Lower leg skin (tissue), 4 donors: ENCODE data around the gene MSMP. TPM values are rescaled to one million over a fixed set of nuclear protein-coding genes. Genes with fewer than 3 reads are reported as not detected.

Experiments used
- DNase-seq, 2 donors: peaks; one replicate each; pipeline ENCODE4 v3.0.0-alpha.2; 2019; ENCODE audit warnings: low spot score in 2 of 2
- H3K4me3 ChIP-seq: fragments of 200-600 bp; sonication (generic); 2 replicates; pipeline ENCODE4 v1.5.1; 2017; ENCODE audit warnings: mild to moderate bottlenecking, low read depth; ENCODE audit not compliant: poor library complexity, severe bottlenecking
- POLR2A ChIP-seq, 2 donors: fragments of 450-650 bp; IDR thresholded peaks; one replicate each; pipeline ENCODE4 v1.6.1; 2016 to 2017; ENCODE audit warnings: antibody characterized with exemption in 2 of 2, mild to moderate bottlenecking in 1 of 2, moderate library complexity in 1 of 2
- WGBS, 2 donors: methylation state at CpG; one replicate each; pipeline ENCODE4 v1.1.5; 2018; 5-methylcytosine and 5-hydroxymethylcytosine counted together
- intact Hi-C: fragments of 100-400 bp; cut with DNase I; formaldehyde crosslinking; loops from one replicate; pipeline ENCODE4 v1.15.0; 2023; ENCODE audit warnings: low total_unique reads
- total RNA-seq, 4 donors: library from RNA; depleted of rRNA; stranded (reverse); fragments of >200 nt; gene quantifications; one replicate each; pipeline ENCODE4 v1.1.0, GENCODE V29; 2016
- TF ChIP-seq, protein P1 (sequence below), 3 donors: fragments of 450-650 bp; IDR thresholded peaks; one replicate each; pipeline ENCODE4 v1.5.1; 2016; ENCODE audit warnings: antibody characterized with exemption in 3 of 3, mild to moderate bottlenecking in 3 of 3, moderate library complexity in 2 of 3

MSMP gene
- total RNA-seq, 4 donors from 2014 or later = 0.55 to 2.8 TPM; not detected in 2

DNA sequence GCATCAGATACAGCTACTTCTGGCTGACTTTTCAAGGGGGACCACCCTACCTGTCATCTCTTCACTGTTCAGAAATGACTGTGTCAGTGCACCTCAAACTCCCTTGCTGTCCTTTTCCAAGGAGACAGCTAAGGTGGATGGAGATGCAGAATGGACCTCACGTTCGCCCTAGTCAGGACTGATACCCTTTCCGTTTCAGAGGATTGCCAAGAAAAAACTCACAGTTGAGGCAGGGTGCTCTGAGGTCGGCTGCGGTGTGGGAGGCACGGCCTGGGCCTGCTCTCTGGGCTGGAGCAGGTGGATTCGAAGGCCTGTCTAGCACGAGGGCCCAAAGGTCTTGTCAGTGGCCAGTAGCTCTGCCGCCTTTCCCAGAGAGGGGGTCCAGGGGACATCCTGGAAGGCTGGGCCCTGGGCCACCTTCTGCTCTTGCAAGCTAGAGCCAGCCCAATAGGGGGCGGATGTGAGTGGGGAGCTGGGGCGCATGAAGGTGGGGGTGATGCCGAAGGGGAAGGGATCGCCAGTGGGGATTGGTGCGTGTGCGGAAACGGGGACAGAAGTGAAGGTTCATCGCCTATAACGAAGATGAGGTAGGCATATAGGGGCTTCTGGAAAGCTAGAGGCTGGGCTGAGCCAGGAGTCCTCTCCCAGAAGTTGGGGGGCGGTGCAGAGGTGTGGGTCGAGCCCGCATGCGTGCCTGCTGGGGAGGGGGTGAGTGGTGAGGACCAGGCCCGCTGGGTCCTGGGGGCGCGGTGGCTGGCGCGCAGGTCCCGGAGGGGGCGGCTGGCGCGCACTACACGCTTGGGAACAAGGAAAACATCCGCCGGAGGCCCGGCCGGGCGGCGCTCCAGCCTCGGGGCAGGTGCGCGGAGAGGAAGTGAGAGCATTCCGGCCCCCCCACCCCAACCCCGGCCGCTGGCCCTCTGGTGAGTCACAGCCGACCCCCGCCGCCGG, 2.5 kb upstream of the MSMP start:
- peak in 1 of 2 donors; percentile 91 for DNase-seq

DNA sequence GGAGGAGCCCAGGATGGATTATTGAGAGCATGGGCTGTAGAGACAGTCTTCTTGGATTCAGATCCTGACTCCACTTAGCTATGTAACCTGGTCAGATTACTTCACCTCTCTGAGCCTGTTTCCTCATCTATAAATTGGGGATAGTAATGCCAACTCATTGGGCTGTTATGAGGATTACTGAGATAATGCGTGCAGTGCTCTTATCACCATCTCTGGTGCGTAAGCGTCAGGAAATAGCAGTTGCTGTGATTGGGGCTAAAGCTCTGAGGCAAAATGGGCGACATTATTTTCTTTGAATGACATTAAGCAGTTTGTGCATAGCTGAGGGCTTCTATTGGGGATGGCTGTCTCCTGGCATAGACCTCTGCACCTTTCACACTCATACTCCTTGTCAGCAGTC, 995 bp upstream of the MSMP start:
- H3K4me3 ChIP-seq = no peak overlapping the region
- no peak for DNase-seq
- intact Hi-C loops = no loop called here
- TF ChIP-seq POLR2A (IDR thresholded peaks at IDR 0.05) = no peak
- TF ChIP-seq, protein P1, sequence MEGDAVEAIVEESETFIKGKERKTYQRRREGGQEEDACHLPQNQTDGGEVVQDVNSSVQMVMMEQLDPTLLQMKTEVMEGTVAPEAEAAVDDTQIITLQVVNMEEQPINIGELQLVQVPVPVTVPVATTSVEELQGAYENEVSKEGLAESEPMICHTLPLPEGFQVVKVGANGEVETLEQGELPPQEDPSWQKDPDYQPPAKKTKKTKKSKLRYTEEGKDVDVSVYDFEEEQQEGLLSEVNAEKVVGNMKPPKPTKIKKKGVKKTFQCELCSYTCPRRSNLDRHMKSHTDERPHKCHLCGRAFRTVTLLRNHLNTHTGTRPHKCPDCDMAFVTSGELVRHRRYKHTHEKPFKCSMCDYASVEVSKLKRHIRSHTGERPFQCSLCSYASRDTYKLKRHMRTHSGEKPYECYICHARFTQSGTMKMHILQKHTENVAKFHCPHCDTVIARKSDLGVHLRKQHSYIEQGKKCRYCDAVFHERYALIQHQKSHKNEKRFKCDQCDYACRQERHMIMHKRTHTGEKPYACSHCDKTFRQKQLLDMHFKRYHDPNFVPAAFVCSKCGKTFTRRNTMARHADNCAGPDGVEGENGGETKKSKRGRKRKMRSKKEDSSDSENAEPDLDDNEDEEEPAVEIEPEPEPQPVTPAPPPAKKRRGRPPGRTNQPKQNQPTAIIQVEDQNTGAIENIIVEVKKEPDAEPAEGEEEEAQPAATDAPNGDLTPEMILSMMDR (IDR thresholded peaks at IDR 0.05) = no peak
- WGBS, 2 donors = 89 to 90% methylated on average over 4 of the region's 4 CpGs

More for the DNA sequence above, 2.5 kb upstream of the MSMP start:
- intact Hi-C loops = no loop called here
- peak overlapping the region; percentile 35 for H3K4me3 ChIP-seq
- TF ChIP-seq POLR2A (IDR thresholded peaks at IDR 0.05) = no peak
- TF ChIP-seq, protein P1 (IDR thresholded peaks at IDR 0.05) = no peak
- 19 to 20% methylated on average over 27 to 30 of the region's 48 CpGs for WGBS, 2 donors

DNA sequence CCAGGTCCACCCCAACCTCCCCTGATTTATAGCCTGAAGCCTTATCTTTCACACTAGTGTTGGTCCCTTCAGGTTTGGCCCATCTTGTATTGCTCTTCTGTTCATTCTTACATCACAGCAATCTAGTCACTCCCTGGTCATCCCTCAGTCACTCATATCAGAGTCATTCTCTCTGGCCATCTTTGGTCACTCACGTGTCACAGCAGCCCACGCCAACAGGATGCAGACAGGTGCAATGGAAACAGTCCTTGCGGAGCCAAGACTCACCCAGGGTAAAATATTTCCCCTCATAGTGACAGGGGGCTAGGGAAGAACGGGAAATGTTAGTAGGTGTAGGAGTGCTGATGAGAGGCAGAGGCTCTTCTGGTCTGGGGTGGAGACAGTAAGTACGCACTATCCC, 610 bp downstream of the MSMP start:
- no peak overlapping the region for H3K4me3 ChIP-seq
- DNase-seq = no peak
- WGBS, 2 donors = 80 to 92% methylated on average over 5 of the region's 5 CpGs
- TF ChIP-seq POLR2A (IDR thresholded peaks at IDR 0.05) = no peak
- TF ChIP-seq, protein P1 (IDR thresholded peaks at IDR 0.05) = no peak
- intact Hi-C loops = no loop called here

DNA sequence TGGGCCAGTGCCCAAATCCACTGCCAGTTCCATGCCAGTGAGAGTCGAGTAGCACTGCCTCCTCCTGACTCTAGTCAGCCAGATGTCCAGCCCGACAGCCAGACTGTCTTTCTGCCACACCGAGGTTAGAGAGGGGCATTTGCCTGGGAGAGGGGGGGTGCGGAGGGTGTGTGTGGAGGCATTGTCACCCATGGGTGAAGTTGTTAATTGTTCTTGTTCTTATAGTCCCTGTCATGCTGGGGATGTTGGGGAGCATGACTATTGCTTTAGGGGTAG, 3.9 kb downstream of the MSMP start:
- 49 to 53% methylated on average over 4 of the region's 4 CpGs for WGBS, 2 donors
- intact Hi-C loops = no loop called here
- no peak overlapping the region for H3K4me3 ChIP-seq
- TF ChIP-seq, protein P1 (IDR thresholded peaks at IDR 0.05) = no peak
- TF ChIP-seq POLR2A (IDR thresholded peaks at IDR 0.05) = no peak
- no peak for DNase-seq

DNA sequence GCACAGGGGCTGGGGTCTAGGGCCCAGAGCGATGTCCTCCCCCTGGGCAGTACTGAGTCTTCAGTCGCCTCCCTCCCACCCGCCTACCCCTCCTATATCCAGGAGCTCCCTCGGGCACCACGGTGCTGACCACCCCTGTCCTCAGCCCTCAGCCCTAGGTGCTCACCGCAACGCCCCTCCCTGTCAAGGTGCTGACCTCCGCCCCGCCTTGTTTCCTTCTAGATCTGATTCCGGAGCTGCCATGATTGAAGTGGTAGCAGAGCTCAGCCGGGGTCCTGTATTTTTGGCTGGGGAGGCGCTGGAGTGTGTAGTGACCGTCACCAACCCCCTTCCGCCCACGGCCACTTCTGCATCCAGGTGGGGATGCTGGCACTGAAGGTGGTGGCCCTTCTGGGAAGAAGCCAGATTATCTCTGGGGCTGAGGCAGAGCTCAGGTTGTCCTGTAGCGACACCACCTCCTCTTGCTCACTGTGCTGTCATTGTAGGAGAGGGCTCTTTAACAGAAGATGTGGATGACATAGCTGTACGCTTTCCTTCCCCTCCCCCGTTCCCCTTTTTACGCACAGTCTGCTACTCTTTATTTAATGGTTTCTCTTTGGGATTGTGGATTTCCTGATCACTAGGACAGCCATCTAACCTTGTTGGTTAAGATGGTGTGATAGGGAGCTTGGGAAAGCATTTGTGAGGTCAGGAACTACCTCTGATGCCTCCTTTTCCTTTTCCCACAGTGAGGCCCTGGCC, 4.4 kb downstream of the MSMP start:
- peak in 1 of 2 donors; percentile 89 for DNase-seq

More for the DNA sequence above, 4.4 kb downstream of the MSMP start:
- TF ChIP-seq, protein P1 (IDR thresholded peaks at IDR 0.05) = no peak
- no peak for TF ChIP-seq POLR2A (IDR thresholded peaks at IDR 0.05)
- intact Hi-C loops = no loop called here
- WGBS, 2 donors = 2 to 3% methylated on average over 15 to 19 of the region's 19 CpGs
- peak overlapping the region; percentile 80 for H3K4me3 ChIP-seq
